Measurements from ENCODE around the gene ILDR2.
A peak's percentile ranks its signal among the peaks of the same experiment; 100 is the strongest.
"Not testable (repeated sequence)": the region's sequence is repeated elsewhere in the genome, so short reads cannot be mapped to it uniquely, and the experiment has no call there.

Gene ILDR2

DNA sequence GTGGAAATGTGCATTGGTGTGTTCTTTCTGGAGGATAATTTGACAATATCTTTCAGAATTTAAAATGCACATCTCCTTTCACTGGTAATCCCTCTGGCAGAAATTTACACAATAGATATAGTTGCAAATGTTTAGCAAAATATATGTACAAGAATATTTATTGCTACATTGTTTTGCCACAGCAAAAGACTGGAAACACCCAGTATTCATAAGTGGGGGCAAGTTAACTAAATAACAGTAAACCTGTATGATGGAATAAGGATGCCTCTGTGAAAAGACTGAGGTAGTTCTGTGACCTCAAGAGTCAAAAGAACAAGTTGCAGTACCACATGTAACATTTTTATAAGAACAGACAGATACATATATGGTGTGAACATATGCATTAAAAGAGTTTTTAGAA lies 85.6 kb downstream of the ILDR2 start:
- no peak for DNase-seq

DNA sequence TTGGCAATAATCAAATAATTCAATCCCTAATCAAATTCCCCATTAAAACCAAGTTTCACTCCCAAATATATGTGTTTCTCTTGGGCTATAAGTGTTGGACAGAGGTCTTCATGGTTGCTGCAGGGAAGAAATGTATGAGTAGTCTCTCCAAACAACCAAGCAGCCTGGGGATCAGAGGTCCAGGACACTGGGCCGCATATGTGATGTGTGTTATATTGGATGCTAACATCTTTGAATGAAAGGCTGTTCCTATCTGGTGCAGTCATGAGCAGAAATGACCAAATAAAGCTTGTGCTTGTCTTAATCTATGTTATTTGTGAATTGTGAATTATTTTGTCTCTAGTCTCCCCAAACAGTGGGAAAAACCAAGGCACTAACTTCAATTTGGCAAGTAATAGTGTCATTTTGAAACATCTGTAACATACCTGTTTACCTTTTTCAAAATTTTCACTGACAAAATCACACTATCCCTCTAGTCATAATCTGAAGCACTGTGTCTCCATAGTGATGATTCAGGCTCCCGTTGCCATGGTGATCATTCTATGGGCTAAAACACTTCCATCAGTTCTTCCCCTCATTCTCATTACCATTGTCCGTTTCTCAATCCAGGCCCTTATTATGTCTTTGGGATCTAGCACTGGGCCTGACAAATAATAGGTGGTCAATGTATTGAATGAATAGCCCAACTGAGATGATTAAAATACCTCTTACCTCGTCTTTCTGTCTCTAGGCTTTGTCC lies 86.8 kb downstream of the ILDR2 start:
- DNase-seq = peak in 12 of 58 donors; percentile 2 to 56 (median 10)

DNA sequence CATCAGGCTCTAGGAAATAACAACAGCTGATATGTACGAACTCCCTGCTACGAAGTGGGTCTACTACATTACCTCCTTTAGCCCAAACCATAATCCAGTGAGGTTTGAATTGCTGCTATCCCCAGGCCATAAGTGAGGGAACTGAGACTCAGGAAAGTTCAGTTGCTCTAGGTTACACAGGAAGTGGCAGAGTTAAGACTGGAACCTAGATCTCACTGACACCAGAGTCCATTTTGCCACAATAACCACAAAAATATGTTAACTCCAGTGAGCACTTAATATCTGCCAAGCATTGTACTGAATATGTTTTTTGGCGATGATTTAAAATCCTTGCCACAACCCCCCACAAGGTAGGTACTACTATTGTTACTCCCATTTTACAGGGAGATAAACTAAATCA lies 90.4 kb downstream of the ILDR2 start:
- no peak for DNase-seq

DNA sequence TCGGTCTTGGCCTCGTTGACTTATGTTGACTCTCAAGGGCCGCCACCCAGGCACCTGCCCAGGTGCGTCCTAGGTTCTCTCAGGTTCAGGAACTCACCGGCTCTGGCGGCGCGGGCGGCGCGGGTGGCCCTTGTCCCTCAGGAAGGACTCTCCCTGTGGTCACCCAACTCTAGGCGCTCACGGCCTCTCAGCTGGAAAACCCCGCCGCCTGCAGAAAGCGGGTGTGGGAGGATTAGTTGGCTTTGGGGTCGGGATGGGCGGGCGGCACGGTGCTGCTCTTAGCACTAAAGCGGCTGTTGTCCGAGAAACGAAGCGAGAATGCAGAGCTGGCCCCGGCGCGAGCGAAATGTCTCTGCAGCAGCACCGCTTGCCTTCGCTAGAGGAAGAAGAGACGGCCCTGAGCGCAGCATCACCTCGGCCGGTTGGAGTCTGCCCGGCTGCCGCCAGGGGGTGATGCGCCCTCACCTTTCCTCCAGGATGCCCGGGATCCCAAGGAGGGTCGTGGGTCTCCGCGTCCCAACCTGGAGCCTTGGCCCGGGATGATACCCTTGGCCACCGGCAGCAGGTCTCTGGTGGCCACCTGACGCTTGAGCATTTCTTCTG lies 91.2 kb downstream of the ILDR2 start:
- DNase-seq = peak in 54 of 58 donors; percentile 9 to 75 (median 34)

DNA sequence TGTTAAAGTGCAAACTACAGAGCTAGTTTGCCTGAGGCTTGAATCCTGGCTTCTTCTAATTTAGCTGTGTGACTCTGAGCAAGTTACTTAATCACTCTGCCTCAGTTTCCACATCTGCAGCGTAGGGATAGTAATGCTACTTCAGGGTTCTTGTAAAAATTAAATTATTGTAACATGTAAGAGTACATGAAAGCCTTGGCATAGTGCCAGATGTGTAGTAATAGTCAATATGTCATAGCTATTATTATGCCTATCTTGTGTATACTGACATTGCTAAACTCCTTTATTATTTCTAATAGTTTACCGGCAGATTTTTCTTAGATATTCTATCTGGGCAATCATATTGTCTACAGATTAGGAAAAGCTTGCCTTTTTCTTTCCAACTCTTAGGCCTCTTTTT lies 92.4 kb downstream of the ILDR2 start:
- no peak for DNase-seq

DNA sequence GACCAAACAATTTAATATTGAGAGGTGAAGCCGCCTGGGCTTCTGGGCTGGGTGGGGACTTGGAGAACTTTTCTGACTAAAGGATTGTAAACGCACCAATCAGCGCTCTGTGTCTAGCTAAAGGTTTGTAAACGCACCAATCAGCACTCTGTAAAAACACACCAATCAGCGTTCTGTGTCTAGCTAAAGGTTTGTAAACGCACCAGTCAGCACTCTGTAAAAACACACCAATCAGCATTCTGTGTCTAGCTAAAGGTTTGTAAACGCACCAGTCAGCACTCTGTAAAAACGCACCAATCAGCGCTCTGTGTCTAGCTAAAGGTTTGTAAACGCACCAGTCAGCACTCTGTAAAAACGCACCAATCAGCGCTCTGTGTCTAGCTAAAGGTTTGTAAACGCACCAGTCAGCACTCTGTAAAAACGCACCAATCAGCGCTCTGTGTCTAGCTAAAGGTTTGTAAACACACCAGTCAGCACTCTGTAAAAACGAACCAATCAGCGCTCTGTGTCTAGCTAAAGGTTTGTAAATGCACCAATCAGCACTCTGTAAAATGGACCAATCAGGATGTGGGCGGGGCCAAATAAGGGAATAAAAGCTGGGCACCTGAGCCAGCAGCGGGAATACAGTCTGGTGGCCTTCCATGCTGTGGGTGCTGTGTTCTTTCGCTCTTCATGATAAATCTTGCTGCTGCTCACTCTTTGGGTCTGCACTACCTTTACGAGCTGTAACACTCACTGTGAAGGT lies 97.0 kb downstream of the ILDR2 start:
- DNase-seq = not testable (repeated sequence)

DNA sequence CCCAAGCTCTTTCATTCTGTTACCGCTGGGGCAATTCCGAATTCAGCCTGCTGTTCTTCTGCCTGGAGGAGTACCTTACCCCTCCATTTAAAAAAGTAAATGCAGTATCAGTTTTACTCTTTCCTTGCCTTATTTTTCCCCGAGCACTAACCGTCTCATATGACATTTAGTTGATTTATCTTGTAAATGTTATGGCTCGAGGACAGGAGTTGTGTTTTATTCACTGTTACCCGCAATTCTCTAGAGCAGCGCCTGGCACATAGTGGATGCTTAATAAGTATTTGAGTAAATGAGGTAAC lies 98.9 kb downstream of the ILDR2 start:
- DNase-seq = no peak

DNA sequence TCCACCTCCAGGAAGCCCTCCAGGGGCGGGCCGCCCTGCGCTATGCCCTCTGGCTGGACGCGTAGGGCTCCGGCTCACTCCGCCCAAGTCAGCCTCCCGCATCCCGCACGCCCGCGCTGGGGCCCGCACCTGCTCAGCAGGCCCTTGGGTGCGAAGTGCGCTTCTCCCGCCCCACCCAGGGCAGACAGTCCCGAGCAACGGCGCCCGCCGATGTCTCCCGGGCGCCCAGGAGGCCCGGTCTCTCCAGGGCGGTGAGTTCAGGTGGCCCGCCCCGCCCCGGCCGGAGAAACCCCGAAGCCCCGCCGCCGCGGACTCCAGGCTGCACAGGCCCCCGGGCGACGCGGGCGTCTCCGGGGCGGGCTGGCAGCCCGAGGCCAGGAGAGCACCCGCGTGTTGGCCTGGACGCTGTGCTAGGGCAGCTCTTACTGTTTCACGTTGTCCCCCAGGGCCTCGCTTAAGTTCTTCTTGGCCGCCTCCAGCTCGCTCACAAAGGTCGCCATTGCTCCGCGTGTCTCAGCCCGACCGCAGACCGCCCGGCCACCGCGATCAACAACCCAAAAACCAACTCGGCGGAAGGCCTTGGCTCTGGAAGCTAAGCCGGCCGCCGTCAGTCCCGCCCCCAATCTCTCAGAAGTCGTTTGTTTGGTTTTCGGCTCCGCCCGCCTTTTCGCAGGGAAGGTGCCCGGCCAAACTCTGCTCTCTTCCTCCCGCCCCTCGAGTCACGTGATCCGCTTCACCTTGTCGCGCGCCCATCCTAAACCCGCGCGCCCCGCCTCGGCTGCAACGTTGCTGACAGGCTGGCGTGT lies 99.4 kb downstream of the ILDR2 start, which contains the start of gene TADA1:
TADA1 (minus strand) TSS at position 531 of the 806 bp plus-strand sequence; CDS start at position 500, 31 bp downstream.
- DNase-seq = peak; percentile 83 to 99 (median 97)

DNA sequence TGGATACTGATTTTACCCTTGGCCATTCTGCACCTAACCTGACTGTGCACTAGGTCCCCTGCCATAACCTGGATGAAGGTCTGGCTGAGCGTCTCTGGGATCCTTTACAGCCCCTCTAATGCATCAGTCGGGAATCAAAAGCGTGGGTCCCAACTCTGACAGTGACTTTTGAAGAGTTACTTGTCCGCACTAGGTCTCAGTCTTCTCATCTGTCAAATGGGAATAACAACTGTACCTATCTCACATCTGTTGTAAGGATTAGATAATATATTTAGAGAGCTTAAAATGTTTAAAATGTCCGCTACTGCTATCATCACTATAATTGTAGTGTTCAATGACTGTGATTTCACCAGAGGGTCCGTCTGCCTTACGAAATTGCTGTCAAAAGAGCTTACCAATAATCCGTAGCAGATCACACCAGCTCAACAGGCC lies 100.0 kb downstream of the ILDR2 start:
- no peak for DNase-seq

DNA sequence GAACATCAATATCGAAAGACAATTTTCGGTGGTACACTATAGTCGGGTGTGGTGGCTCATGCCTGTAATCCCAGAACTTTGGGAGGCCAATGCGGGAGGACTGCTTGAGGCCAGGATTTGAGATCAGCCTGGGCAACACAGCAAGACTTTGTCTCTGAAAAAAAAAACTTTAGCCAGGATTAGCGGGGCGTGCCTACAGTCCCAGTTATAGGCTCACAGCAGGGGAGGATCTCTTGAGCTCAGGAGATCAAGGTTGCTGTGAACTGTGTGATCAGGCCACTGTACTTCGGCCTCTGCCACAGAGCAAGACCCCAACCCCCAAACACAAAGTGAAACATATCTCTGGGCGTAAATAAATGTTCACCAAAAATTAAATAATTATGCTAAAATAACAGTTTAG lies 100.9 kb downstream of the ILDR2 start:
- no peak for DNase-seq

DNA sequence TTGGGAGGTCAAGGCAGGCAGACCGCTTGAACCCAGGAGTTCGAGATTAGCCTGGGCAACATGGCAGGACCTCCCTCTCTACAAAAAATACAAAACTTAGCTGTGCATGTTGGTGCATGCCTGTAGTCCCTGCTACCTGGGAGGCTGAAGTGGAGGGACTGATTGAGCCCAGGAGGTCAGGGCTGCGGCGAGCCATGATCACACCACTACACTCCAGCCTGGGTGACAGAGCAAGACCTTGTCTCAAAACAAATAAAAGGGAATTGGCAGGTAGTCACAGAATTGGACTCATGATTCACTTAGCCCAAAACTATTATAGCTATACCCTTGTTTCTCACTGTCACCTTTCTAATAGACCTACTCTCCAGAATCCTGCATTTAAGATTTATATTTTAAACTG lies 104.8 kb downstream of the ILDR2 start:
- DNase-seq = no peak

DNA sequence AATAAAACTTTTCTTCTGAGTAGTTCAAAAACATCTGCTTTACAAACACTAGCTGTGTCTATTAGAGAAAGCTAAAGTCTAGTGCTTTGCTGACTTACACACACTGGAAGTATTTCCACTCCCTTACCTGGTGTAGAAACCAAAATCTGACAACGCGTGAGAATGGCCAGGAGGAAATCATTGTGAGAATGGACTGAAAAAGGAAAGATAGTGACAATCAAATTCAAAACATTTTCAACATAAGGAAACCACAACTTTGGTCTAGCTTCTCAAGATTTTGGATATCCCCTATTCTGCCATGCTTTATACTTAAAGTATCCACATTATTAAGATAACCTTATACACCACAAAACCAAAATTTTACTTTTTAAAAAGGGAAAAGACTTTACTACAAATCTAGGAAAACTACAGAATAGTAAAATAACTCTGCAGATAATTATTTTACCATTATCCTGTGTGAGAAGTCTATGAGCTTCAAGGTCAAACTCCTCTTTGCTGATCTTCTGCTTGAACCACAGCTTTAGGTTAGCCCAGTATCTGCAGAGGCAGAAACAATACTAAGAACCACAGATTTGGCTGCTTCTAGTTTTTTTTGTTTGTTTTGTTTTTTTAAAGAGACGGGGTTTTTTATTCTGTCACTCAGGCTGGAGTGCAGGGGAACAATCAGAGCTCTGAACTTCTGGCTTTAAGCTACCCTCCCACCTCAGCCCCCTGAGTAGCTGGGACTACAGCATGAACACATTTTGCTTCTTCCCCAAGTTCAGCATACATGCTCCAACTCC lies 105.8 kb downstream of the ILDR2 start:
- DNase-seq = no peak

DNA sequence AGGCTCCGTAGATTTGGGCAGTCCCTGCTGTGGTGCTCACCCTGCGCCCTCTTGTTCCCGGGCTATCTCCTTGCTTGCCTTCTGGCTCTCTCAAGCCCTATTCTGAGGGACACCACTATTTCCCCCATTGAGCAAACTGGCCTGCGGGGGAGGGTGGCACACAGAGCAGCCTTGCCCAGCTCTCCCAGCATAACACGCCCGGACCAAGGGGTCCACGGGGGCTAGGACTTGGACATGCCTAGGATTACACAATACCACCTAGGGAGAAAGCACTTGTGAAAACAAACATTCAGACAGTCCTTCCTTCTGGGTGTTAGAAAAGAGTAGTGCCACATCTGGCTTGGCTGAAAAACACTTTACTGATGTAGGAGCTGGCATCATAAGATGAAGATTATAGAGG lies 106.7 kb downstream of the ILDR2 start:
- no peak for DNase-seq

DNA sequence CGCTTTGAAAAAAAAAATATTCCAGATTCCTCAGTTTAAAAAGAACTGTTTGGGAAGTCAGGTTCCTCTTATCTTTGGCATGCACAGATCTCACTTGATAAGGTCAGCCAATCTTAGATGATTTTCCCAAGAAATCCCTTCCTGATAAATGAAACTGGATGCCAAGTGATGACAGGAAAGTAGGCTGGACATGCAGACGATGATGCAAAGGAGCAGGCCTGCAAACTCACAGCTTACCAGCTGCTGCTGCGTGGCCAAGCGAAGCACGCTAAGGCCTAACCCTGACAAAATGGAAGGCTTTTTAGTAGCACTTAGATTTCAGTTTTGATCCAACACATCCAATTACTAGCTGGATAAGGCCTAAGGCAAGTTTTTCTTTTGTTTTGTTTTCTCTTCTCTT lies 109.4 kb downstream of the ILDR2 start:
- no peak for DNase-seq

DNA sequence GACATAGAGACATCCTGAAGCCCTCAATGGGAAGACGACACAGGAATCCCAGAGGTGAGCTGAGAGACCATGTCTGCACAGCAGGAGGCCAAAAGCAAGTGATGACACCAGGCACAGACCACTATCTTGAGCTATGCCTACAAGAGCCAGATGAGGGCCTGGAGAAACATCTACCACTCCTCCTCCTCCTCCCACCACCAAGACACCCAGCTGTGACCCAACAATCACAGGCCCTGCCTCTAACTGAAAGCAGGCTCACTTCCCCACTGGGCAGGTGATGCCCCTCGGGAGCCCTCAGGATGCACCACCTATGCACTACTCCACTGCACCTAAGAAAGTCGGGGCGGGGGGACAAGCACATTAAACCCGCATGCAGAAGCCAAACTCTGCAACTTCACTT lies 115.7 kb downstream of the ILDR2 start:
- no peak for DNase-seq

DNA sequence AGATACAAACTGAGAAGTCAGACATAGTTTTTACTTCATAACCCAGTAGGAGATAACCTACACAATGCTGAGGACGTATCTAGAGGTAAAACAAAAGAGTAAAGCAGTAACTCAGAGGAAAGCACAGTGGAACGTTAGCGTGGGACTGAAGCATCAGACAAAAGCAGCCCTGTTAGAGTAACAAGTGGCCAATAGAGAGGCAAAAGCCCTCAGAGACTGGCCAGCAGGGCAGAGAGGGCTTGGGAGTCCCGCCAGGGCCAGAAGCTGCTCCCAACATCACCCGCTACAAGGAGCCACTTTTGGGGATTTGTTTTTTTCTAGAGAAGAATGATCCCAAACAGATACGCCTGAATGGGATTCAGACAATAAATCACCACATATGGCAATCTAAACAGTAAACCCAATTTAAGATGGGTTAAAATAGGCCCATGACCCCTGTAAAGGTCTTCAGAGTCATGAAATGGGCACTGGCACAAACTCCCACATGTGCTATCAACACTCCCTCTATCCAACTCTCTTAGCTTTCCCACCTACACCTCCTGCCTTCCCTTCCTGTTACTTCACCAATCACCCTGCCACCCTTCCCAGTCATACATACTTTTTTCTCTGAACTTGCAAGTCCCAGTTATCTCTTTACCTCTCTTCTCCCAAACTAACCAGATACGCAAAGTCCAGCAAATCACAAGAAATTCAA lies 116.5 kb downstream of the ILDR2 start:
- DNase-seq = peak in 42 of 58 donors; percentile 12 to 87 (median 59)
